ENCODE measurements around the gene ARL6IP1. TPM values are rescaled to one million over a fixed set of nuclear protein-coding genes. Genes with fewer than 3 reads are reported as not detected.
A peak's percentile ranks its signal among the peaks of the same experiment; 100 is the strongest.

The ARL6IP1 gene
- total RNA-seq, 1 experiment from 2014 or later = 197 TPM

GRCh38 chr16:18783430-18784341 lies 17.7 kb downstream of the ARL6IP1 start:
- Histone ChIP-seq H3K79me1 (ENCODE audit: insufficient read depth, low read depth, low read length, poor library complexity, severe bottlenecking) (peaks cover 12% of the 10 kb centered on the region), H4K20me1 (ENCODE audit: control insufficient read depth, insufficient read depth, insufficient read length) (no peaks in the 10 kb centered on the region), H2BK120ac (ENCODE audit: low read depth, low read length, poor library complexity, severe bottlenecking) (no peak overlapping the region), H3K23me2 (ENCODE audit: insufficient read length, low read depth, low read length, poor library complexity, severe bottlenecking) (no peaks in the 10 kb centered on the region), H3K9me3 (ENCODE audit: control insufficient read depth, low read depth, low read length) (no peaks in the 10 kb centered on the region), H3K9ac (ENCODE audit: extremely low read depth, insufficient read length, low read length) (no peak overlapping the region), H2AFZ (ENCODE audit: low read length) (no peak overlapping the region), H3K23ac (ENCODE audit: insufficient read length, low read depth, low read length) (no peak overlapping the region), H4K91ac (ENCODE audit: insufficient read length, low read depth, low read length) (no peak overlapping the region), H3K27me3 (ENCODE audit: insufficient read depth, low read length) (no peaks in the 10 kb centered on the region), H3K27ac (ENCODE audit: insufficient read length, low read depth, low read length) (no peak overlapping the region), H2BK20ac (ENCODE audit: low read depth, low read length, poor library complexity, severe bottlenecking) (no peak overlapping the region), H3K18ac (ENCODE audit: insufficient read length, low read depth, low read length) (no peak overlapping the region), H3K4me2 (ENCODE audit: insufficient read depth, insufficient read length, low read length) (no peak overlapping the region), H3K56ac (ENCODE audit: insufficient read length, low read depth, low read length) (no peak overlapping the region), H2BK15ac (ENCODE audit: low read depth, low read length) (no peak overlapping the region), H3K14ac (ENCODE audit: insufficient read depth, low read length) (no peak overlapping the region), H2BK5ac (ENCODE audit: insufficient read length, low read length) (no peak overlapping the region), H2AK5ac (ENCODE audit: insufficient read length, low read length) (no peak overlapping the region), H3K4ac (ENCODE audit: low read depth, low read length) (no peak overlapping the region), H3K79me2 (ENCODE audit: insufficient read depth, low read length) (peaks cover 42% of the 10 kb centered on the region), H3K4me1 (ENCODE audit: insufficient read depth, low read length) (0 out of 2 replicates have a peak, but pooled peaks cover 5% of the 10 kb centered on the region), H4K8ac (replicated peaks; ENCODE audit: insufficient read length, low read depth, low read length) (no peak overlapping the region), H3T11ph (ENCODE audit: low read length) (no peak overlapping the region), H4K5ac (ENCODE audit: insufficient read length, low read depth, low read length) (no peak overlapping the region), H2BK12ac (ENCODE audit: insufficient read length, low read depth, low read length) (no peak overlapping the region)
- DNase-seq = no peak
- Mint-ChIP-seq H3K27ac (peak overlapping the region in 1 of 3 experiments; percentile 87; a peak in 2 of 7 replicates), H3K36me3 (ENCODE audit: insufficient read depth in 1 of 3, low read depth in 3 of 3) (peaks cover 52 to 65% (median 60%) of the 10 kb centered on the region in 3 experiments), H3K4me3 (no peak overlapping the region), H3K4me1 (peaks cover 31 to 33% of the 10 kb centered on the region in 2 experiments), H3K27me3 (ENCODE audit: low read depth) (no peaks in the 10 kb centered on the region; the same call in 1 of the 2 replicates), H3K9me3 (no peaks in the 10 kb centered on the region)
- WGBS (ENCODE audit: extremely low coverage, insufficient read length, low lambda C conversion rate) = no CpG with 5 or more reads among the region's 17 CpGs
- TF ChIP-seq, protein P1, sequence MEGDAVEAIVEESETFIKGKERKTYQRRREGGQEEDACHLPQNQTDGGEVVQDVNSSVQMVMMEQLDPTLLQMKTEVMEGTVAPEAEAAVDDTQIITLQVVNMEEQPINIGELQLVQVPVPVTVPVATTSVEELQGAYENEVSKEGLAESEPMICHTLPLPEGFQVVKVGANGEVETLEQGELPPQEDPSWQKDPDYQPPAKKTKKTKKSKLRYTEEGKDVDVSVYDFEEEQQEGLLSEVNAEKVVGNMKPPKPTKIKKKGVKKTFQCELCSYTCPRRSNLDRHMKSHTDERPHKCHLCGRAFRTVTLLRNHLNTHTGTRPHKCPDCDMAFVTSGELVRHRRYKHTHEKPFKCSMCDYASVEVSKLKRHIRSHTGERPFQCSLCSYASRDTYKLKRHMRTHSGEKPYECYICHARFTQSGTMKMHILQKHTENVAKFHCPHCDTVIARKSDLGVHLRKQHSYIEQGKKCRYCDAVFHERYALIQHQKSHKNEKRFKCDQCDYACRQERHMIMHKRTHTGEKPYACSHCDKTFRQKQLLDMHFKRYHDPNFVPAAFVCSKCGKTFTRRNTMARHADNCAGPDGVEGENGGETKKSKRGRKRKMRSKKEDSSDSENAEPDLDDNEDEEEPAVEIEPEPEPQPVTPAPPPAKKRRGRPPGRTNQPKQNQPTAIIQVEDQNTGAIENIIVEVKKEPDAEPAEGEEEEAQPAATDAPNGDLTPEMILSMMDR (conservative IDR thresholded peaks at IDR 0.05) = no peak

Measured in H9 (cell line).